Nephron (organoid): ENCODE measurements around the gene FAHD1.
A peak's percentile ranks its signal among the peaks of the same experiment; 100 is the strongest.

Experiments used
- H3K27ac Mint-ChIP-seq, 3 experiments: 2 replicates each; pipeline ENCODE4 v1.8.0; 2020; ENCODE audit warnings: mixed read lengths in 3 of 3, mild to moderate bottlenecking in 2 of 3, moderate library complexity in 1 of 3
- H3K27me3 Mint-ChIP-seq: 2 replicates; pipeline ENCODE4 v1.8.0; 2021; ENCODE audit warnings: low read depth, mild to moderate bottlenecking, moderate library complexity, mixed read lengths
- H3K36me3 Mint-ChIP-seq: 2 replicates; pipeline ENCODE4 v1.8.0; 2020; ENCODE audit warnings: low read depth, mixed read lengths
- H3K4me1 Mint-ChIP-seq: 2 replicates; pipeline ENCODE4 v1.8.0; 2020; ENCODE audit warnings: mixed read lengths
- H3K4me3 Mint-ChIP-seq, 3 experiments: 2 replicates each; pipeline ENCODE4 v1.8.0; 2020; ENCODE audit warnings: mild to moderate bottlenecking in 3 of 3, mixed read lengths in 3 of 3, moderate library complexity in 2 of 3
- H3K9me3 Mint-ChIP-seq: 2 replicates; pipeline ENCODE4 v1.8.0; 2020; ENCODE audit warnings: mixed read lengths
- TF ChIP-seq, protein P1 (sequence below), 3 experiments: fragments of 200-600 bp; sonication (generic); IDR thresholded peaks; one replicate each; pipeline ENCODE4 v1.5.0; 2021; ENCODE audit warnings: antibody characterized with exemption in 3 of 3; ENCODE audit not compliant: unreplicated experiment in 3 of 3

The FAHD1 gene

DNA sequence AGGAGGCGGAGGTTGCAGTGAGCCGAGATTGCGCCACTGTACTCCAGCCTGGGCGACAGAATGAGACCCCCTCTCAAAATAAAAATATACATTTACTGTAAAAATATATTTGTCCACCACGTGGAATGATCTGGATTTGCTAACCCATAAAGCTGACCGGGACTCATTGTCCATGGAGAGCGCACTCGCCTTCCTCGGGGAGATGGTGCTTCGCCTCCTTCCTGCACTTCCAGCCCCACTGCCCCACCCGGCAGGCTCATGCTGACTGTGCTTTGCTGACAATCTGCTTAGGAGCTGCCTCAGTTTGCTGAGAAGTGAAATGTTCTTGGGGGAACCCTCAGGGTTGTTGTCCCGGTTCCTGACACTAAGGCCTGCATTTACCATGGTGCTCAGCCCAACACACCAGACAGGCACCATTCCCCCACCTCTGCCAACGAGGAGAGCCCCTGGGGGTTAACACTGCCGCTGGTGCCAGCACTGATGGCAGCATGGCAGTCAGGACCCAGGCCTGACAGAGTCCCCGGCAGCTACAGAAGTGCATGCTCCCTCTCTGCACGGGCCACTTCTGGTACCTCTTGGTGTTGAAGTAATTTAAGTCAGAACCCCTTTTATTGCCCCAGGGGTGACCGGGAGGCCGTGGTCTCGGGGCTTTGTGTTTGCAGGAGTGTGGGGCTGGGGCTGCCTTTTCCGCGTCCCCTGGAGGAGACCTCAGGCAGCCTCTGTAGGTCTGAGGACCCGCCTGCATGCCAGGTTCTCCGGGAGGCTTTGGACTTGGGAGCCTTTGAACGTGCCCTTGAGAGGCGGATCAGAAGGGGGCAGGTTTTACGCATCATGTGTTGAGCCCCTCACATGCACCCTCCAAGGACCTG is 41.8 kb upstream of the FAHD1 start:
- peaks cover 9% of the 10 kb centered on the region for H3K4me1 Mint-ChIP-seq
- H3K27me3 Mint-ChIP-seq: no peaks in the 10 kb centered on the region
- TF ChIP-seq, protein P1, sequence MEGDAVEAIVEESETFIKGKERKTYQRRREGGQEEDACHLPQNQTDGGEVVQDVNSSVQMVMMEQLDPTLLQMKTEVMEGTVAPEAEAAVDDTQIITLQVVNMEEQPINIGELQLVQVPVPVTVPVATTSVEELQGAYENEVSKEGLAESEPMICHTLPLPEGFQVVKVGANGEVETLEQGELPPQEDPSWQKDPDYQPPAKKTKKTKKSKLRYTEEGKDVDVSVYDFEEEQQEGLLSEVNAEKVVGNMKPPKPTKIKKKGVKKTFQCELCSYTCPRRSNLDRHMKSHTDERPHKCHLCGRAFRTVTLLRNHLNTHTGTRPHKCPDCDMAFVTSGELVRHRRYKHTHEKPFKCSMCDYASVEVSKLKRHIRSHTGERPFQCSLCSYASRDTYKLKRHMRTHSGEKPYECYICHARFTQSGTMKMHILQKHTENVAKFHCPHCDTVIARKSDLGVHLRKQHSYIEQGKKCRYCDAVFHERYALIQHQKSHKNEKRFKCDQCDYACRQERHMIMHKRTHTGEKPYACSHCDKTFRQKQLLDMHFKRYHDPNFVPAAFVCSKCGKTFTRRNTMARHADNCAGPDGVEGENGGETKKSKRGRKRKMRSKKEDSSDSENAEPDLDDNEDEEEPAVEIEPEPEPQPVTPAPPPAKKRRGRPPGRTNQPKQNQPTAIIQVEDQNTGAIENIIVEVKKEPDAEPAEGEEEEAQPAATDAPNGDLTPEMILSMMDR (IDR thresholded peaks at IDR 0.05; ENCODE audit: unreplicated experiment in 3 of 3): no peak
- no peaks in the 10 kb centered on the region for H3K9me3 Mint-ChIP-seq
- H3K27ac Mint-ChIP-seq: no peak overlapping the region
- peak overlapping the region; percentile 78 to 84 (median 84) for H3K4me3 Mint-ChIP-seq
- peaks cover 5% of the 10 kb centered on the region for H3K36me3 Mint-ChIP-seq

DNA sequence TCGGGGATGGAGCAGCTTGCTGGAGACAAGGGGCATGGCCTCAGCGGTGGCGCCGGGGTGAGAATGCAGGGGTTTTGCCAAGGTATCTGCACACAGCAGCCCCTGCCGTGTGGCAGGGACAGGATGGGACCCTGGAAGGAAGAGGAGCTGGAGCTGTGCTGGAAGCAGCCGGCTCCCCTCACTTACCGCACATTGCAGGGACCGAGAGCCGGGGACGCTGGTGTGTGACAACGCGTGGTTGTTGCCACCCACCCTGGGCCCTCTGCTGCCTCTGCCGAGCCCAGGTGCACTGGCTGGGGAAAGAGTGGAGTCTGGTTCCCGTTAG is 41.2 kb upstream of the FAHD1 start:
- Mint-ChIP-seq H3K4me3 (peak overlapping the region in 2 of 3 experiments; percentile 28 to 84), H3K9me3 (no peaks in the 10 kb centered on the region), H3K4me1 (peaks cover 9% of the 10 kb centered on the region), H3K27ac (no peak overlapping the region), H3K36me3 (peaks cover 5% of the 10 kb centered on the region), H3K27me3 (no peaks in the 10 kb centered on the region)
- TF ChIP-seq, protein P1 (IDR thresholded peaks at IDR 0.05; ENCODE audit: unreplicated experiment in 3 of 3): no peak

DNA sequence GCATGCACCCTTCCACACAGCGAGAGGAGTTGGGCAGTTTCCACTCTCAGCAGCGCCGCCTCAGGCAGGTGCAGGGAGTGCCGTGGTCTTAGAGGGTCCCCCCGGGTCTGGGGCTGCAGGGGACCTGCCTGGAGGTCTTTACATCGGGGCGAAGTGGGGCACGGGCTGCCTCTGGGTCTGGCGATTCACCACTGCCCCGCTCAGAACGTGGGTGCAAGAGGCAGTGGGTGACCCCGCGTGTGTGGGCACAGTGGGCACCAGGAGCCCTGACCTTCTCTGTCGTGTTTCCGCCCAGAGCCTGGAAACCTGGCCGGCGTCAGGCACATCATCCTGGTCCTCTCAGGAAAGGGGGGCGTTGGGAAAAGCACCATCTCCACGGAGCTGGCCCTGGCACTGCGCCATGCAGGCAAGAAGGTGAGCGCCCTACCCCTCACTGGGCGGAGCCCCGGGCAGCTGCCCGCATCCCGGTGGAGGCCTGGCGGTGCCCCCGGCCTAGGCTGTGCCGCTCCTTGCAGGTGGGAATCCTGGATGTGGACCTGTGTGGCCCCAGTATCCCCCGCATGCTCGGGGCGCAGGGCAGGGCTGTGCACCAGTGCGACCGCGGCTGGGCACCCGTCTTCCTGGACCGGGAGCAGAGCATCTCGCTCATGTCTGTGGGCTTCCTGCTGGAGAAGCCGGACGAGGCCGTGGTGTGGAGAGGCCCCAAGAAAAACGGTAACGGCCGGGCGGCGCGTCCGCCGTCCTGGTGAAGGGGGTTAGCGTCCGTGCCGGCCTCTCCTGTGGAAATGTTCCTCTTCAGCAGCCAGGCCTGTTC is 40.6 kb upstream of the FAHD1 start:
- no peaks in the 10 kb centered on the region for H3K9me3 Mint-ChIP-seq
- no peak overlapping the region for H3K4me3 Mint-ChIP-seq
- TF ChIP-seq, protein P1 (IDR thresholded peaks at IDR 0.05; ENCODE audit: unreplicated experiment in 3 of 3): no peak
- no peak overlapping the region for H3K27ac Mint-ChIP-seq
- no peaks in the 10 kb centered on the region for H3K27me3 Mint-ChIP-seq
- H3K36me3 Mint-ChIP-seq: peaks cover 5% of the 10 kb centered on the region
- H3K4me1 Mint-ChIP-seq: peaks cover 5% of the 10 kb centered on the region

DNA sequence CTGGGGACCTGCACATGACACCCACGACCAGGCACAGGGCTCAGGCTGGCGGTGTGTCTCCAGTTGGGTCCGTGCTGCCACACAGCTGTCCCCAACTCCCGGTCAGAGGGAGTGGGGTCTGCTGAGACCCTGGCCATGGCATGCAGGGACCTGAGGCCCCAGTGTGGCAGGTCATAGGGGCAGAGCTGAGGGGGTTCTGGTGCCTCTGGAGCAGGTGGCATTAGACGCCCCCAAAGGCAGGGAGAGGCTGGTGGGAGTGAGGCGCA is 40.0 kb upstream of the FAHD1 start:
- no peaks in the 10 kb centered on the region for H3K27me3 Mint-ChIP-seq
- no peak overlapping the region for H3K27ac Mint-ChIP-seq
- no peak overlapping the region for H3K4me3 Mint-ChIP-seq
- peaks cover 5% of the 10 kb centered on the region for H3K36me3 Mint-ChIP-seq
- TF ChIP-seq, protein P1 (IDR thresholded peaks at IDR 0.05; ENCODE audit: unreplicated experiment in 3 of 3): no peak
- H3K4me1 Mint-ChIP-seq: peaks cover 5% of the 10 kb centered on the region
- H3K9me3 Mint-ChIP-seq: no peaks in the 10 kb centered on the region

DNA sequence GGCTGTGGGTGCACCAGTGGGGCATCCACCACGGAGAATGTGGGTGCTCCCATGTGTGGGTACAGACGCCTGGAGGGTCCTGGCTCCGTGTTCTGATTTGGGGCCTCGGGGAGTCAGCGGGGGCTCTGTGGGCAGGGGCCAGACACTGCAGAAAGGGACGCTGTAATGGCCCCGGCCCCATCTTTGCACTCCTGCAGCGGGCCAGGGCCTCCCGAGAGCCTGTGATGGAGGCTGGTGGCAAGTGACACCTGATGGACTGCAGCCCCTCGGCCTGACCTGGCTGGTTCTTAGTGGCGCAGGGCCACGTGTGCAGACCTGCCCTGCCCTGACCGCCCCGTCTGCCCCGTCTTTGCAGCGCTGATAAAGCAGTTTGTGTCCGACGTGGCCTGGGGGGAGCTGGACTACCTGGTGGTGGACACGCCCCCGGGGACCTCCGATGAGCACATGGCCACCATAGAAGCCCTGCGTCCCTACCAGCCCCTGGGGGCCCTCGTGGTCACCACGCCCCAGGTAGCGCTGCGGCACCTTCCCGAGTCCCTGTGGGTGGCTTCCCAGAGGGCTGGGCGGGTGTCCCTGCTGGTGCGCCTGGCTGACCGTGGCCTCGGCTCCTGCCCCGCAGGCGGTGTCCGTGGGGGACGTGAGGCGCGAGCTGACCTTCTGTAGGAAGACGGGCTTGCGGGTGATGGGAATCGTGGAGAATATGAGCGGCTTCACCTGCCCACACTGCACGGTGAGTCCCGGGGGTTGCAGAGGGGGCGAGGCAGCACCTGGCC is 39.5 kb upstream of the FAHD1 start:
- Mint-ChIP-seq H3K36me3 (peaks cover 5% of the 10 kb centered on the region), H3K4me1 (peaks cover 5% of the 10 kb centered on the region), H3K27me3 (no peaks in the 10 kb centered on the region), H3K27ac (no peak overlapping the region), H3K9me3 (no peaks in the 10 kb centered on the region), H3K4me3 (no peak overlapping the region)
- TF ChIP-seq, protein P1 (IDR thresholded peaks at IDR 0.05; ENCODE audit: unreplicated experiment in 3 of 3): no peak
